ENCODE data around the gene CHAF1A.

CHAF1A gene

DNA sequence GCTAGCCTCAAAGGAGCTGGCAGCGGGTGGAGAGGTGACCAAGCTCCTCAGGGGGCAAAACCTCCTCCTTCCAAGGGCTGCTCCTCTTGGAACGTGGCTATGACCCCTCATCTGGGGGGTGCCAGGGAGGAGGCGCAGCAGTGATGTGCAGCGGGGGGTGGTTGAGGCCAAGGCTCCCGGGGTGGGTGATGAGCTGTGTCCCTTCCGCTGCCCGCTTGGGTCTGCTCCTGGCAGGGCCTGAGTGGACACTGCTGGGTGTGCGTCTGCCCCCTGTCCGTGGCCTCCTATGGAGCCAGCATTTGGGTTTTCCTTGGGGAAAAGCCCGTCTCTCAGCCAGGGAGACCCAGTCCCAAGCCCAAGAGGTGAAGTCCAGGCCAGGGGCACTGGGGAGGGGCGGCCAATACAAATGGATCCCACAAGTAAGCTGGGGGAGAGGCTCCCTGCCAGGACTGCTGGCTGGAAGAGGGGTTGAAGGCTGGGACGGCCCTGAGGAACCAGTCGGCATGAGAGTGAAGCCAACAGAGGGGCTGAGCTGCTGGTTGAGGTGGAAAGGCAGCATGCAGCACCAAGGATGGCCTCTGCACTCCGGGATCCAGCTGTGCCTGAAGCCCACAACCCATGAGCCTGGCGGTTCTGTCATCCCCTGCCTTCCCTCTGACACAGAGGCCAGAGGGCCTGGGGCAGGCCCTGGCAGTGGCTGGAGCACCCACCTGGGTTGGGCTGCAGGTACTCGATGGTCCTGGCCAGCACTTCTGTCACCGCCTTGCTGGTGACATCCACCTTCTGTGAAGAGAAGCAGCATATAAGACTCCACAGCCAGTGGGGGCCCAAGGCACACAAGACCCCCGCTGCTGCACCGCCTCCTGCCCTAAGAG lies 36.4 kb upstream of the CHAF1A start:
- POLR2A ChIA-PET, result interaction anchor here (1.0 kb wide), 1 partner anchor 13 kb away, joined by 3 read pairs; no protein-coding TSS in a partner anchor
- no peak overlapping the region for H3K4me3 ChIP-seq (ENCODE audit: low read depth, low read length)
- no peak for TF ChIP-seq CTCF (IDR thresholded peaks at IDR 0.05; ENCODE audit: insufficient read depth, low read length, missing control alignments)
- CTCF ChIA-PET, result interaction anchor here (1.5 to 6.7 kb wide), 3 partner anchors 10 to 35 kb away, joined by 10 to 63 read pairs (median 16); partner anchors contain the start of gene SH3GL1
- no peak for DNase-seq (ENCODE audit: low read depth, low spot score)

DNA sequence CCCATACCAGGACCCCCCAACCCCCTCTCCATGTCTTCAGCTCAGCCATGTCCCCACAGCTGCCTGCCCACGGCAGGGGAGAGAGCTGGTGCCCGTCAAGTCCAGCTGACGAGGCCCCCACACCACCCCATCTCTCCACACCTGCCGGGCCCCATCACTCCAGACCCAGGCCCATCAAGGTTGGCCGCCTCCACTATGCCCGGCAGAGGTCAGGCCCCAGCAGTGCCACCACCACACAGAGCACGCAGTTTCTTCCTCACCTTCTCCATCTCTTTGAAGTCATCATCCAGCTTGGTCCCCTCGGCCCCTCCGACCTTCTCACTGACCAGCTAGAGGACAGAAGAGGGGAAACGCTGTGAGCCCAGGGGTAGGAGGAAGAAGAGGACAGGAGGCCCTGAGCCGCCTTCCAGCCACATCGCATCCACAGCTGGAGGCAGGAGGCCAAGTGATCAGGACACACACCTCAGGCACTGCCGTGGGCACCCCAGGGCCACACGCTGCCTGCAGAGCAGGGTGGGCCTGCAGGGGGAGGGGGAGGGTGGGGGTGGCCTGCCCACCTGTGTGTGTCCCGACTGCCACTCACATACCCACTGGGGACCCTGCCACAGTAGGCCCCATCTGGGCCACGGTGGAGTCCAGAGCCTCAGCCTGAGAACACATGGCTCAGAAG lies 35.6 kb upstream of the CHAF1A start:
- ChIA-PET POLR2A (no interaction called here), CTCF (interaction anchor here (0.7 to 6.7 kb wide), 3 partner anchors 9 to 34 kb away, joined by 3 to 63 read pairs (median 16); partner anchors contain the start of gene SH3GL1)
- no peak for TF ChIP-seq CTCF (IDR thresholded peaks at IDR 0.05; ENCODE audit: insufficient read depth, low read length, missing control alignments)
- no peak for DNase-seq (ENCODE audit: low read depth, low spot score)
- no peak overlapping the region for H3K4me3 ChIP-seq (ENCODE audit: low read depth, low read length)

DNA sequence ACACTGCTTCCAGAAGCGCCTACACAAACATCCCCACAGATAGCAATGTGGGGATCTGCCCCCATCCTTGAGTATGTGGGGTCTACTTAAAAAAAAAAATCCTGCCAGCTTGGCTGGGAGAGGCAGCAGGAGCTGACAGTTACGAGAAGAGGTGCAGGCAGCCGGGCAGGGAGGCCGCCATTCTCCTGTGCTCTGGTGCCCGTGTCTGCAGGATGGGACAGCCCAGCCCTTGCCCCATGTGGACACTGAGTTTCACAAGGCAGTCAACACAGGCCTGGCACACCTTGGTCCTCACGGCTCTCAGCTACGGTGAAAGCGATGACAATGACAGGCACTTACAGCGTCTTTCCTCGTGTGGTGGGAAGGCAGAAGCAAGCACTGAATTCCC lies 35.1 kb upstream of the CHAF1A start:
- no peak for TF ChIP-seq CTCF (IDR thresholded peaks at IDR 0.05; ENCODE audit: insufficient read depth, low read length, missing control alignments)
- no peak for DNase-seq (ENCODE audit: low read depth, low spot score)
- ChIA-PET POLR2A (no interaction called here), CTCF (interaction anchor here (0.7 to 6.7 kb wide), 5 partner anchors 9 to 35 kb away, joined by 3 to 63 read pairs (median 16); partner anchors contain the start of gene SH3GL1)
- no peak overlapping the region for H3K4me3 ChIP-seq (ENCODE audit: low read depth, low read length)

- TF ChIP-seq CTCF (IDR thresholded peaks at IDR 0.05; ENCODE audit: insufficient read depth, low read length, missing control alignments), result no peak
- H3K4me3 ChIP-seq (ENCODE audit: low read depth, low read length), result no peak overlapping the region
- ChIA-PET POLR2A (no interaction called here), CTCF (interaction anchor here (1.3 to 3.1 kb wide), 3 partner anchors 15 to 34 kb away, joined by 3 to 16 read pairs (median 16); partner anchors contain the start of gene SH3GL1)
- no peak for DNase-seq (ENCODE audit: low read depth, low spot score)
Measured at GRCh38 chr19:4367781-4368127, 34.7 kb upstream of the CHAF1A start.

DNA sequence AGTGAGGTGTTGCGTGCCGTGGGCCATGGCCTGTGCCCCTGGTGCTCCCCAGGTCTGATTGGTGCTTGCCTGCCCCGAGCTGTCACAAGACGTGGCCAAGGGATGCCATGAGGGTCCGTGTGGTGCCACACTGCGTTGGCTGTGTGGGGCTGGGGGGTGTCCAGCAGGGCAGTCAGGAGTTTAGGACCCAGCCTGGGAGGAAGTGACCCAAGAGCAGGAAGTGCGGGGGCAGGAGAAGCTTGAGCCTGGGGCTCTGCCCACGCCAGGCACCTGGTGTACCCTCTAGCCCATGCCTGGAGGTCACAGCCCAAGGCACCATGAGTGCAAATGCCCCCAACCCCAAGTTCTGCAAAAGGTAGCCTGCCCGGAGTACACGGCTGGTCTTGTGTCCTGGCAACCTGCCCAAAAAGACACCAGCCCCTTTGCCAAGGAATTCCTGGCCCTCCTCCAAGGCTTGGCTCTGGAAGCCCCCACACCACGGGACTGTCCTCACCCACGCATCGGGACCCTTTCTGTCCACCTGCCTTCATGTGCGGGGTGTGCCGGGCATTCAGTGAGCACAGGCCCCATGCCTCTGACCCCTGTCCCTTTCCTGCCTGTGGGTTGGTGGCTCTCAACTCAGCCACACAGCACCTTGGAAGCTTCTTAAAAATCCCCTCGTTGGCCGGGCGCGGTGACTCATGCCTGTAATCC lies 34.2 kb upstream of the CHAF1A start:
- POLR2A ChIA-PET, result no interaction called here

More for the DNA sequence above, 34.2 kb upstream of the CHAF1A start:
- TF ChIP-seq CTCF (IDR thresholded peaks at IDR 0.05; ENCODE audit: insufficient read depth, low read length, missing control alignments), result no peak
- CTCF ChIA-PET, result interaction anchor here (1.3 to 3.1 kb wide), 3 partner anchors 16 to 34 kb away, joined by 3 to 16 read pairs (median 16); partner anchors contain the start of gene SH3GL1
- no peak for DNase-seq (ENCODE audit: low read depth, low spot score)
- H3K4me3 ChIP-seq (ENCODE audit: low read depth, low read length), result no peak overlapping the region
